HUDEP-2 (cell line): ENCODE data around the gene USP34.
"Not testable (repeated sequence)": the region's sequence is repeated elsewhere in the genome, so short reads cannot be mapped to it uniquely, and the experiment has no call there.

Experiments used
- DNase-seq, 76 experiments: peaks; one replicate each; lab custom pipeline; 2025; ENCODE audit not compliant: unreplicated experiment in 76 of 76; lab: John Stamatoyannopoulos, UW

The USP34 gene

GRCh38 chr2:61173116-61173515 is 297.8 kb downstream of the USP34 start:
- DNase-seq = no peak

GRCh38 chr2:61172671-61173070 is 298.2 kb downstream of the USP34 start:
- no peak for DNase-seq

GRCh38 chr2:61167579-61167978 is 303.3 kb downstream of the USP34 start:
- DNase-seq = no peak

- DNase-seq = no peak
Measured at GRCh38 chr2:61165946-61166345, 304.9 kb downstream of the USP34 start.

- DNase-seq = not testable (repeated sequence)
Measured at GRCh38 chr2:61165082-61165481, 305.8 kb downstream of the USP34 start.

- DNase-seq = no peak
Measured at GRCh38 chr2:61162721-61163120, 308.2 kb downstream of the USP34 start.

- no peak for DNase-seq
Measured at GRCh38 chr2:61161888-61162287, 309.0 kb downstream of the USP34 start, which contains the start of gene C2orf74. C2orf74 (plus strand) TSS chr2:61162188; CDS start chr2:61162515, 327 bp downstream.

GRCh38 chr2:61158356-61158955 is 312.4 kb downstream of the USP34 start:
- no peak for DNase-seq

- no peak for DNase-seq
Measured at GRCh38 chr2:61157371-61158003, 313.4 kb downstream of the USP34 start.

GRCh38 chr2:61151436-61151835 is 319.5 kb downstream of the USP34 start:
- no peak for DNase-seq

- no peak for DNase-seq
Measured at GRCh38 chr2:61149074-61149473, 321.8 kb downstream of the USP34 start.

- DNase-seq = not testable (repeated sequence)
Measured at GRCh38 chr2:61148091-61148490, 322.8 kb downstream of the USP34 start.

- no peak for DNase-seq
Measured at GRCh38 chr2:61145990-61146389, 324.9 kb downstream of the USP34 start.

GRCh38 chr2:61144697-61145268 is 326.1 kb downstream of the USP34 start:
- peak in 73 of 76 experiments; percentile 1 to 97 (median 82) for DNase-seq

GRCh38 chr2:61141151-61141550 is 329.7 kb downstream of the USP34 start:
- DNase-seq = no peak

- DNase-seq = no peak
Measured at GRCh38 chr2:61138859-61139258, 332.0 kb downstream of the USP34 start.
